ENCODE data around the gene ZBED1. TPM values are rescaled to one million over a fixed set of nuclear protein-coding genes. Genes with fewer than 3 reads are reported as not detected.

The ZBED1 gene
- total and polyA plus RNA-seq, 9 of the 15 experiments (the other 6 are each of a cell fraction or from before 2014, with no cell fraction given) = 0.61 to 27.6 (median 13.9) TPM

DNA sequence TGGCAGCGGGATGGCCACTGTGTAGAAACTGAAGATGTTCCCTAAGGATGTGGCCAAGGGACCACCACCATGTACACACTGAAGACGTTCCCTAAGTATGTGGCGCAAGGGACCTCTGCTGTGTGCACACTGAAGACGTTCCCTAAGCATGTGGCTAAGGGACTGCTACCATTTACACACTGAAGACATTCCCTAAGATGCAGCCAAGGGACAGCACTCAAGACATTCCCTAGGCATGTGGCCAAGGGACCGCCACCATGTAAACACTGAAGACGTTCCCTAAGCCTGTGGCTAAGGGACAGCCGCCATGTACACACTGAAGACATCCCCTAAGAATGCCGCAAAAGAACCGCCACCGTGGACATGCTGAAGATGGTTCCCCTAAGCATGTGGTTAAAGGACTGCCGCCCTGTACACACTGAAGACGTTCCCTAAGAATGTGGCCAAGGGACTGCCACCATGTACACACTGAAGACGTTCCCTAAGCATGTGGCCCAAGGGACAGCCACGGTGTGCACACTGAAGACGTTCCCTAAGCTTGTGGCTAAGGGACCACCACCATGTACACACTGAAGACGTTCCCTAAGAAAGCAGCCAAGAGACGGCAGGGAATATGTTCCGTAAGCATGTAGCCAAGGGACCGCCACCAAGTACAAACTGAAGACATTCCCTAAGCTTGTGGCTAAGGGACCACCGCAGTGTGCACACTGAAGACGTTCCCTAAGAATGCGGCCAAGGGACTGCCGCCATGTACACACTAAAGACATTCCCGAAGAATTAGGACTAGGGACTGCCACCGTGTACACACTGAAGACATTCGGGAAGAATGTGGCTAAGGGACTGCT is 43.3 kb downstream of the ZBED1 start (continued):
- peak; percentile 58; the same call in 1 of the 2 replicates for TF ChIP-seq NCOA1 (IDR thresholded peaks at IDR 0.05; ENCODE audit: low read depth)
- peak; percentile 52; the same call in 1 of the 2 replicates for TF ChIP-seq CBX1 (IDR thresholded peaks at IDR 0.05; ENCODE audit: low read depth)
- peak; percentile 84 for TF ChIP-seq CEBPG (CRISPR knock-in tag; IDR thresholded peaks at IDR 0.05)
- TF ChIP-seq CEBPG (tag; conservative IDR thresholded peaks at IDR 0.05 in 1 of 2, IDR thresholded peaks at IDR 0.05 in 1 of 2) = peak; percentile 68 to 87
- TF ChIP-seq, protein P1, sequence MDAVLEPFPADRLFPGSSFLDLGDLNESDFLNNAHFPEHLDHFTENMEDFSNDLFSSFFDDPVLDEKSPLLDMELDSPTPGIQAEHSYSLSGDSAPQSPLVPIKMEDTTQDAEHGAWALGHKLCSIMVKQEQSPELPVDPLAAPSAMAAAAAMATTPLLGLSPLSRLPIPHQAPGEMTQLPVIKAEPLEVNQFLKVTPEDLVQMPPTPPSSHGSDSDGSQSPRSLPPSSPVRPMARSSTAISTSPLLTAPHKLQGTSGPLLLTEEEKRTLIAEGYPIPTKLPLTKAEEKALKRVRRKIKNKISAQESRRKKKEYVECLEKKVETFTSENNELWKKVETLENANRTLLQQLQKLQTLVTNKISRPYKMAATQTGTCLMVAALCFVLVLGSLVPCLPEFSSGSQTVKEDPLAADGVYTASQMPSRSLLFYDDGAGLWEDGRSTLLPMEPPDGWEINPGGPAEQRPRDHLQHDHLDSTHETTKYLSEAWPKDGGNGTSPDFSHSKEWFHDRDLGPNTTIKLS (IDR thresholded peaks at IDR 0.05; ENCODE audit: borderline replicate concordance, low read depth) = peak; percentile 68; the same call in 1 of the 2 replicates
- TF ChIP-seq ZFPM2 (CRISPR knock-in tag; IDR thresholded peaks at IDR 0.05) = no peak
- peak; percentile 98 for TF ChIP-seq TOE1 (IDR thresholded peaks at IDR 0.05; ENCODE audit: borderline replicate concordance)
- no peak; the same call in 1 of the 2 replicates for TF ChIP-seq TOE1 (CRISPR knock-in tag; IDR thresholded peaks at IDR 0.05; ENCODE audit: borderline replicate concordance, low read depth)
- no peak for TF ChIP-seq NR4A1 (CRISPR knock-in tag; IDR thresholded peaks at IDR 0.05)
- TF ChIP-seq NR4A1 (tag; IDR thresholded peaks at IDR 0.05) = no peak
- no peak for TF ChIP-seq HDAC6 (IDR thresholded peaks at IDR 0.05; ENCODE audit: low read depth, low read length)
- peak; percentile 82 to 96 for TF ChIP-seq FOXA3 (CRISPR knock-in tag; conservative IDR thresholded peaks at IDR 0.05 in 1 of 2, IDR thresholded peaks at IDR 0.05 in 1 of 2)
- TF ChIP-seq, protein P2, sequence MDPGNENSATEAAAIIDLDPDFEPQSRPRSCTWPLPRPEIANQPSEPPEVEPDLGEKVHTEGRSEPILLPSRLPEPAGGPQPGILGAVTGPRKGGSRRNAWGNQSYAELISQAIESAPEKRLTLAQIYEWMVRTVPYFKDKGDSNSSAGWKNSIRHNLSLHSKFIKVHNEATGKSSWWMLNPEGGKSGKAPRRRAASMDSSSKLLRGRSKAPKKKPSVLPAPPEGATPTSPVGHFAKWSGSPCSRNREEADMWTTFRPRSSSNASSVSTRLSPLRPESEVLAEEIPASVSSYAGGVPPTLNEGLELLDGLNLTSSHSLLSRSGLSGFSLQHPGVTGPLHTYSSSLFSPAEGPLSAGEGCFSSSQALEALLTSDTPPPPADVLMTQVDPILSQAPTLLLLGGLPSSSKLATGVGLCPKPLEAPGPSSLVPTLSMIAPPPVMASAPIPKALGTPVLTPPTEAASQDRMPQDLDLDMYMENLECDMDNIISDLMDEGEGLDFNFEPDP (CRISPR knock-in tag; IDR thresholded peaks at IDR 0.05) = no peak
- peak; percentile 39 for TF ChIP-seq CBX5 (IDR thresholded peaks at IDR 0.05; ENCODE audit: borderline replicate concordance, low read depth)
- TF ChIP-seq, protein P3, sequence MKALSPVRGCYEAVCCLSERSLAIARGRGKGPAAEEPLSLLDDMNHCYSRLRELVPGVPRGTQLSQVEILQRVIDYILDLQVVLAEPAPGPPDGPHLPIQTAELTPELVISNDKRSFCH (CRISPR knock-in tag; IDR thresholded peaks at IDR 0.05) = no peak
- TF ChIP-seq, protein P3 (tag; IDR thresholded peaks at IDR 0.05) = 0 out of 2 replicates have a peak, but pooled peaks have one; percentile 32
- TF ChIP-seq JUND (IDR thresholded peaks at IDR 0.05; ENCODE audit: borderline replicate concordance, low read depth, low read length) = peak; percentile 54
- TF ChIP-seq JUND (tag; IDR thresholded peaks at IDR 0.05; ENCODE audit: borderline replicate concordance, low read depth, low read length) = no peak; the same call in 1 of the 3 replicates
- TF ChIP-seq NCOA6 (IDR thresholded peaks at IDR 0.05) = peak; percentile 83
- TF ChIP-seq, protein P4, sequence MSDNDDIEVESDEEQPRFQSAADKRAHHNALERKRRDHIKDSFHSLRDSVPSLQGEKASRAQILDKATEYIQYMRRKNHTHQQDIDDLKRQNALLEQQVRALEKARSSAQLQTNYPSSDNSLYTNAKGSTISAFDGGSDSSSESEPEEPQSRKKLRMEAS (CRISPR knock-in tag; IDR thresholded peaks at IDR 0.05) = peak; percentile 68
- no peak for TF ChIP-seq ZNF253 (CRISPR knock-in tag; conservative IDR thresholded peaks at IDR 0.05)
- TF ChIP-seq EP400 (IDR thresholded peaks at IDR 0.05) = peak; percentile 92
- TF ChIP-seq, protein P5, sequence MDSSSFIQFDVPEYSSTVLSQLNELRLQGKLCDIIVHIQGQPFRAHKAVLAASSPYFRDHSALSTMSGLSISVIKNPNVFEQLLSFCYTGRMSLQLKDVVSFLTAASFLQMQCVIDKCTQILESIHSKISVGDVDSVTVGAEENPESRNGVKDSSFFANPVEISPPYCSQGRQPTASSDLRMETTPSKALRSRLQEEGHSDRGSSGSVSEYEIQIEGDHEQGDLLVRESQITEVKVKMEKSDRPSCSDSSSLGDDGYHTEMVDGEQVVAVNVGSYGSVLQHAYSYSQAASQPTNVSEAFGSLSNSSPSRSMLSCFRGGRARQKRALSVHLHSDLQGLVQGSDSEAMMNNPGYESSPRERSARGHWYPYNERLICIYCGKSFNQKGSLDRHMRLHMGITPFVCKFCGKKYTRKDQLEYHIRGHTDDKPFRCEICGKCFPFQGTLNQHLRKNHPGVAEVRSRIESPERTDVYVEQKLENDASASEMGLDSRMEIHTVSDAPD (CRISPR knock-in tag; IDR thresholded peaks at IDR 0.05) = no peak
